OCI-LY3 (cell line): ENCODE results near the gene ZC3H7B.

Source experiments
- H2AFZ ChIP-seq: fragments of 200-600, 300-600 bp; shearing (Covaris generic); 2 replicates; pipeline ENCODE4 v1.6.0; 2014; ENCODE audit warnings: antibody characterized with exemption, low read depth, low read length
- H3K27ac ChIP-seq: fragments of 200-600, 300-600 bp; sonication (generic); 2 replicates; pipeline ENCODE4 v1.5.1; 2014; ENCODE audit warnings: mild to moderate bottlenecking, low read length, moderate library complexity, mixed read lengths
- H3K27me3 ChIP-seq: fragments of 200-600, 300-600 bp; sonication (generic); 2 replicates; pipeline ENCODE4 v1.6.1; 2014; ENCODE audit warnings: low read depth, low read length, mixed read lengths
- H3K36me3 ChIP-seq: fragments of 200-600, 300-600 bp; sonication (generic); replicated peaks from 2 replicates; pipeline ENCODE3; 2014; ENCODE audit warnings: low read depth, low read length, mixed read lengths
- H3K4me1 ChIP-seq: fragments of 300-600, 200-600 bp; sonication (generic); 2 replicates; pipeline ENCODE4 v1.6.1; 2014; ENCODE audit warnings: low read length, mixed read lengths
- H3K4me2 ChIP-seq: fragments of 200-600, 300-600 bp; sonication (generic); 2 replicates; pipeline ENCODE4 v1.6.1; 2014; ENCODE audit warnings: low read length, mixed read lengths
- H3K4me3 ChIP-seq: fragments of 300-600, 200-600 bp; sonication (generic); 2 replicates; pipeline ENCODE4 v1.5.1; 2014; ENCODE audit warnings: antibody characterized with exemption, mild to moderate bottlenecking, low read length, moderate library complexity
- H3K79me2 ChIP-seq: fragments of 300-600, 200-600 bp; shearing (Covaris generic); 2 replicates; pipeline ENCODE4 v1.6.1; 2014; ENCODE audit warnings: mild to moderate bottlenecking, low read length, mixed read lengths
- H3K9ac ChIP-seq: fragments of 300-600, 200-600 bp; shearing (Covaris generic); 2 replicates; pipeline ENCODE4 v1.6.0; 2014; ENCODE audit warnings: mild to moderate bottlenecking, low read length, moderate library complexity
- H3K9me3 ChIP-seq: fragments of 200-600, 300-600 bp; shearing (Covaris generic); 2 replicates; pipeline ENCODE4 v1.6.1; 2014; ENCODE audit warnings: low read length, mixed read lengths; ENCODE audit not compliant: insufficient read depth
- H4K20me1 ChIP-seq: fragments of 200-600, 300-600 bp; sonication (generic); 2 replicates; pipeline ENCODE4 v1.6.1; 2016; ENCODE audit warnings: low read length, mixed read lengths; ENCODE audit not compliant: insufficient read depth
- CTCF ChIP-seq: fragments of 200-600, 300-600 bp; sonication (generic); IDR thresholded peaks from 2 replicates; pipeline ENCODE4 v1.5.1; 2014; ENCODE audit warnings: antibody characterized with exemption, low read length, low read depth
- EZH2phosphoT487 ChIP-seq: fragments of 200-600 bp; shearing (Covaris generic); IDR thresholded peaks from 2 replicates; pipeline ENCODE4 v1.6.1; 2018; ENCODE audit warnings: antibody characterized with exemption, mixed run types, low read depth

Gene ZC3H7B

DNA sequence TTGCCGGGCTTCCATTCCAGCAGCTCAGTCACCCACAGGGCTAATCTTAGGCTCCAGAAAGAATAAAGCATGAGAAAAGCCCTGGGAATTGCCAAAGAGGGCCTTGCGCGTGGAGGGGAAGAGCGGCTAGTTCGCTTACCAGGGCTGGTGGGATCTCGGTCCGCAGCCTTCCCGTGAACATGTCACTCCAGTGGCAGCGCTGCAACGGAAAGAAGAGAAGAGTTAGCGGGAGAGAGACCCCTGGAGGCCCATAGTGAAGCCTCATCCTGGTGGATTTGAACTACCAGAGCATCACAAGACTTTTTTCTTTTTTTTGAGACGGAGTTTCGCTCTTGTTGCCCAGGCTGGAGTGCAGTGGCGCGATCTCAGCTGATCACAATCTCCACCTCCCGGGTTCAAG is 33.4 kb upstream of the ZC3H7B start:
- TF ChIP-seq CTCF, result no peak
- TF ChIP-seq EZH2phosphoT487, result no peak

DNA sequence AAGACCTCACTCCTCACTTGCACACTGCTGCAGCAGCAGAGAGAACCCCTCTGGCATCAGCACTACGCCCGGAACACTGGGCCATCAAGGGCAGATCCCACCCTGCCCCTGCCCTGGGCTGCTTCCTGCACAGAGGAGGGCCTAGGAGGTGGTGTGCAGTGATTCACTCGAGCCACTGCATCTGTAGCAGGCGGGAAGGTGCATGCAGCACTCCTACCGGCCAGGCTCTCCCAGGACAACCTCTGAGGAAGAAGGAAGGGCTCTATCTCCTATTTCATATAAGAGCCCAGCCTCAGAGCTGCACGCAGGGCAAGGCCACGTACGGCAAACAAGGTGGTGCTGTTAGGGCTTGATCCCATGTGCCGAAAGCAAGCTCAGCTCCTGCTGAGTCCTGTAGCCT is 29.5 kb upstream of the ZC3H7B start:
- Histone ChIP-seq H3K79me2 (peaks cover 12% of the 10 kb centered on the region), H3K27ac (no peak overlapping the region), H3K9me3 (no peaks in the 10 kb centered on the region), H3K9ac (no peak overlapping the region), H3K36me3 (peaks cover 64% of the 10 kb centered on the region), H3K27me3 (no peaks in the 10 kb centered on the region), H3K4me3 (no peak overlapping the region), H3K4me2 (no peak overlapping the region), H3K4me1 (no peaks in the 10 kb centered on the region), H2AFZ (no peak overlapping the region), H4K20me1 (no peaks in the 10 kb centered on the region)
- TF ChIP-seq CTCF, result no peak

More for the DNA sequence above, 33.4 kb upstream of the ZC3H7B start:
- H3K79me2 ChIP-seq, result peaks cover 12% of the 10 kb centered on the region
- H3K4me1 ChIP-seq, result no peaks in the 10 kb centered on the region
- no peaks in the 10 kb centered on the region for H4K20me1 ChIP-seq
- no peak overlapping the region for H3K27ac ChIP-seq
- H3K36me3 ChIP-seq, result peaks cover 65% of the 10 kb centered on the region
- H3K9ac ChIP-seq, result no peak overlapping the region
- no peak overlapping the region for H3K4me2 ChIP-seq
- no peak overlapping the region for H3K4me3 ChIP-seq
- H3K9me3 ChIP-seq, result no peaks in the 10 kb centered on the region
- no peak overlapping the region for H2AFZ ChIP-seq
- no peaks in the 10 kb centered on the region for H3K27me3 ChIP-seq

DNA sequence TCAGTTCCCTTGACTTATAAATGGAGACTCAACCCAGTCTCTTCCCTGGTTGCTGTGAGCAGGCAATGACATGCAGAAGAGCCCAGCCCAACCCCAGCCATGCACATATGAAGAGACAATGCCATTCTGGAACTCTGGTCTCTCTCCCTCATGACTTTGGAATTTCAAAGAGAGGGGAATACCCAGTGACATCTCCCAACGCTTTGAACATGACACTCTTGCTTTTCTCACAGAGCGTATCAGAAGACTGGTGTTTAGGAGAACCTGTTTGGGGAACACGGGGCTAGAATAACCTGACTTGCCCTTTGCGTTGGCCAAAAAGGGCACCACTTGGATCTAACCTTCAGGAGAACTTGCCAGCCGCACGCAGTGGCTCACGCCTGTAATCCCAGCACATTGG is 28.2 kb upstream of the ZC3H7B start:
- Histone ChIP-seq H4K20me1 (no peaks in the 10 kb centered on the region), H3K36me3 (peaks cover 63% of the 10 kb centered on the region), H3K4me3 (no peak overlapping the region), H3K27ac (no peak overlapping the region), H3K9me3 (no peaks in the 10 kb centered on the region), H3K4me2 (no peak overlapping the region), H3K27me3 (no peaks in the 10 kb centered on the region), H2AFZ (no peak overlapping the region), H3K4me1 (no peaks in the 10 kb centered on the region), H3K9ac (no peak overlapping the region), H3K79me2 (peaks cover 15% of the 10 kb centered on the region)
- no peak for TF ChIP-seq CTCF
- no peak for TF ChIP-seq EZH2phosphoT487

DNA sequence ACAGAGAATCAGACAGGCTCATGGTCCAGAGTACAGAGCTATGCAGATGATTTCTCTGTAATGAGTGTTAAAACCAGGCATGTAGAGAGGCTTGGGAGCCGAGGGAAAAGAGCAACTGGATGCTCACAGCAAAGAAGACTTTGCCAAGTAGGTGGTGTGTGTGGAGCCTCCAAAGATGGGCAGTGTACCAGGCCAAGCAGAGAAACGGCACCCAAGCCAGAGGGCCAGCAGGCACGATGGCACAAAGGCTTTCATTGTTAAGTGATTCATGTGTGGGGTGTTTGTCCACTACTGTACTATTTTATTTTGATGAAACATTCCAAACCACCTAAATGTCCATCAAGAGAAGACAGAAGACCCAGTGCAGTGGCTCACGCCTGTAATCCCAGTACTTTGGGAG is 26.5 kb upstream of the ZC3H7B start:
- H3K27me3 ChIP-seq, result no peaks in the 10 kb centered on the region
- no peak overlapping the region for H3K27ac ChIP-seq
- H3K4me2 ChIP-seq, result no peak overlapping the region
- H3K9ac ChIP-seq, result no peak overlapping the region
- H3K9me3 ChIP-seq, result no peaks in the 10 kb centered on the region
- no peak overlapping the region for H3K4me3 ChIP-seq
- H3K36me3 ChIP-seq, result peaks cover 59% of the 10 kb centered on the region
- TF ChIP-seq CTCF, result no peak
- no peak for TF ChIP-seq EZH2phosphoT487
- no peaks in the 10 kb centered on the region for H3K4me1 ChIP-seq
- H3K79me2 ChIP-seq, result peaks cover 15% of the 10 kb centered on the region
- no peak overlapping the region for H2AFZ ChIP-seq
- no peaks in the 10 kb centered on the region for H4K20me1 ChIP-seq
